Lower leg skin (tissue), 3 donors: ENCODE measurements around the gene CNOT6L.

ENCODE experiments used
- CTCF ChIP-seq, 3 donors: fragments of 450-650 bp; IDR thresholded peaks; one replicate each; pipeline ENCODE4 v1.5.1; 2016; ENCODE audit warnings: antibody characterized with exemption in 3 of 3, mild to moderate bottlenecking in 3 of 3, moderate library complexity in 2 of 3
- POLR2A ChIP-seq, 2 donors: fragments of 450-650 bp; IDR thresholded peaks; one replicate each; pipeline ENCODE4 v1.6.1; 2016 to 2017; ENCODE audit warnings: antibody characterized with exemption in 2 of 2, mild to moderate bottlenecking in 1 of 2, moderate library complexity in 1 of 2

DNA sequence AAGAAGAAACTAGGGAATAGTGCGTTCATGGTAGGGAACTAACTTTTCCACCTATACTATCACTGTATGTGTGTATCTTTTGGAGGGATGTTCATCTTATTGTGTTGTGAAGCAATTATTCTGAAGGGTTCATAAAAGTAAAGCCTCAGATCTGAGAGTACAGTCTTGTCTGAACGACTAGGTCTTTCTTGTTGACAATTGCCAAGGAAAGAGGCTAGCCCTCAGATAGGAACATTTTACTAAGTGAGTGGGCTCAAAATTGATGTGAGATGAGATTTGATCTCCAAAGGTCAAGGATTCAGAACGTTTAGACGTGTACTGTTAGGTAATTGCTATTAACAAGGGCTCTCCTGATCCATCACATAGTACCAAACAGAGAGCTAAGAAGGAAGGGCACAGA lies 15.2 kb upstream of the CNOT6L start:
- TF ChIP-seq POLR2A (IDR thresholded peaks at IDR 0.05): no peak
- no peak for TF ChIP-seq CTCF (IDR thresholded peaks at IDR 0.05)
